Testis (tissue), 2 donors: ENCODE measurements around the gene FAM240A.

Source experiments
- POLR2A ChIP-seq: fragments of 450-650 bp; IDR thresholded peaks from one replicate; pipeline ENCODE4 v1.6.1; 2017; ENCODE audit warnings: antibody characterized with exemption, mild to moderate bottlenecking, moderate library complexity
- TF ChIP-seq, protein P1 (sequence below), 3 experiments: fragments of 450-650 bp in 2 of 3; fragments of 200-600 bp in 1 of 3; sonication (generic) in 1 of 3; IDR thresholded peaks; one replicate each; pipeline ENCODE4 v1.5.1; 2016 to 2019; ENCODE audit warnings: antibody characterized with exemption in 3 of 3, mild to moderate bottlenecking in 2 of 3, moderate library complexity in 1 of 3

DNA sequence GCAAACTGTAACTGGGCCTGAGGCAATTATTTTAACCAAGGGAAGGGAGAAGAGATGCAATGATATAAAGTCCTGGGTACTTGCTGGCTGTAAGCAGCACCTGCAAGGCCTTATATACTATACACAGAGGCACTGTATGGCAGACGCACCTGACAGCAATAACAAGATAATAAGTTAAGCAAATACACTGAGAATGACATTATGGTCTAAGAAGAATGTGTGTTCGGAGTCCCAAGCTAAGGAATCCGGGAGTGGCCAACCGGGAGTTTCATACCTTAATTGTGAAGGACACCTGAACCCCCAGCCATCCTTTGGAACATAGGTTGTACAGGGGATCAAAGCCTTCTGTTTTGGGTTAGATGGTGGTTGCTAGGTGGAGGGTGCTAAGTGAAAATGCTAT lies 13.7 kb downstream of the FAM240A start:
- TF ChIP-seq POLR2A = no peak
- TF ChIP-seq, protein P1, sequence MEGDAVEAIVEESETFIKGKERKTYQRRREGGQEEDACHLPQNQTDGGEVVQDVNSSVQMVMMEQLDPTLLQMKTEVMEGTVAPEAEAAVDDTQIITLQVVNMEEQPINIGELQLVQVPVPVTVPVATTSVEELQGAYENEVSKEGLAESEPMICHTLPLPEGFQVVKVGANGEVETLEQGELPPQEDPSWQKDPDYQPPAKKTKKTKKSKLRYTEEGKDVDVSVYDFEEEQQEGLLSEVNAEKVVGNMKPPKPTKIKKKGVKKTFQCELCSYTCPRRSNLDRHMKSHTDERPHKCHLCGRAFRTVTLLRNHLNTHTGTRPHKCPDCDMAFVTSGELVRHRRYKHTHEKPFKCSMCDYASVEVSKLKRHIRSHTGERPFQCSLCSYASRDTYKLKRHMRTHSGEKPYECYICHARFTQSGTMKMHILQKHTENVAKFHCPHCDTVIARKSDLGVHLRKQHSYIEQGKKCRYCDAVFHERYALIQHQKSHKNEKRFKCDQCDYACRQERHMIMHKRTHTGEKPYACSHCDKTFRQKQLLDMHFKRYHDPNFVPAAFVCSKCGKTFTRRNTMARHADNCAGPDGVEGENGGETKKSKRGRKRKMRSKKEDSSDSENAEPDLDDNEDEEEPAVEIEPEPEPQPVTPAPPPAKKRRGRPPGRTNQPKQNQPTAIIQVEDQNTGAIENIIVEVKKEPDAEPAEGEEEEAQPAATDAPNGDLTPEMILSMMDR (IDR thresholded peaks at IDR 0.05) = no peak
